Natural killer cell treated with Interleukin-12 subunit alpha and Interleukin-12 subunit beta and Interleukin-15 and Interleukin-18, amount 100 ng/mL, for 72 hours (primary cell): ENCODE data around the gene NRP2. TPM values are rescaled to one million over a fixed set of nuclear protein-coding genes. Genes with fewer than 3 reads are reported as not detected.
A peak's percentile ranks its signal among the peaks of the same experiment; 100 is the strongest.

Experiments
- ATAC-seq, 2 donors: fragments of 150-1000 bp; cut with Tn5 transposase in 1 of 2; sonication (Bioruptor Pico), chemical (Tn5 transposase) in 1 of 2; 2 replicates each; pipeline ENCODE4 v1.10.0; 2021
- DNase-seq: peaks from one replicate; pipeline ENCODE4 v3.0.0; 2022; ENCODE audit warnings: low spot score
- H3K27ac Mint-ChIP-seq, 2 donors: 1 replicate in 1 of 2; 2 replicates in 1 of 2; pipeline ENCODE4 v1.8.0; 2022; ENCODE audit warnings: mixed read lengths in 2 of 2, mild to moderate bottlenecking in 1 of 2, moderate library complexity in 1 of 2
- H3K27me3 Mint-ChIP-seq, 2 donors: 1 replicate in 1 of 2; 2 replicates in 1 of 2; pipeline ENCODE4 v1.8.0; 2022; ENCODE audit warnings: mixed read lengths in 2 of 2
- H3K36me3 Mint-ChIP-seq: one replicate; pipeline ENCODE4 v1.8.0; 2022; ENCODE audit warnings: mixed read lengths
- H3K4me1 Mint-ChIP-seq, 2 donors: 1 replicate in 1 of 2; 2 replicates in 1 of 2; pipeline ENCODE4 v1.8.0; 2022; ENCODE audit warnings: low read depth in 2 of 2, mixed read lengths in 2 of 2, mild to moderate bottlenecking in 1 of 2
- H3K4me3 Mint-ChIP-seq: one replicate; pipeline ENCODE4 v1.8.0; 2022; ENCODE audit warnings: mixed read lengths
- H3K9me3 Mint-ChIP-seq: 2 replicates; pipeline ENCODE4 v1.8.0; 2022; ENCODE audit warnings: mixed read lengths
- total RNA-seq, 2 donors: library from RNA; stranded (reverse); gene quantifications; one replicate each; pipeline ENCODE4 v1.2.3, GENCODE V29; 2022

NRP2 gene
- total RNA-seq, 2 donors from 2014 or later, result 1.5 to 2.6 TPM

DNA sequence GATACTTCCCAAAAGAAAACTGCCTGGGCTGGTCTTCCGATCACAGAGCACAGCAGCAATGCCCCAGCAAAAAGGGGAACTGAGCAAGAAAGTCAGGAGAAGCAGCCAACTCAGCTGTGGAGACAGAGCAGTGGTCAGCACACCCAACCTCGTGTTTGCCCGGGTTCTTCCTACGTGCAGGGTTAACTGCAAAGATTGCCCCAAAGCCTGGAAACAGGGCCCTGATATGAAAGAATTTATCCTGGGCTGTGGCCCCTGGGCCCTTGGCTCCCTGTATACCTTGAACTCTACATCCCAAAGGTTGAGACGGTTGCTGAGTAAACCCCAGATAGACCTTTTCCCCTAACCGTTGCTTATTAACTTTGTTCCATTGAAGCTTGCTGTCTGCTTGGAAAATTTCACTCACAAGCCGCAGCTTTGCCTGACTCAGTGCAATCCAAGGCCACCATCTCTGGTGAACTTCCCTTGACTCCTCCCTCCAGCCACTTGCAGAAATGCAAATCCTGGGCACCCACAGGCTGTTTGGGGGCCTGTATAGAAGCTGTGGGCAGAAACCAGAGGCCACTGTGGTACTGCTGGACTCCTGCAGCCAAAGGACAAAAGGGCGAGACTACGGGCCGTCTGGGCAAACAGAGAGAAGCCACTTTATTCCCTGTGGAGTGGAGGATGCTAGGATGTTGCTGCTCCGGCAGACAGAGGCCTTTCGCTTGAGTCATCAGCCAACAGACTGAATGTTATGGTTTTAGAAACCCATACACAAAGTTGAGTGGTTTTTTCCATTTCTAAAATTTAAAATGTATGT is 18.2 kb downstream of the NRP2 start:
- ATAC-seq, result no peak
- Mint-ChIP-seq H3K36me3 (no peaks in the 10 kb centered on the region), H3K27ac (no peak overlapping the region), H3K4me3 (no peak overlapping the region), H3K4me1 (no peaks in the 10 kb centered on the region), H3K9me3 (no peaks in the 10 kb centered on the region), H3K27me3 (peaks cover 0 to 6% of the 10 kb centered on the region in 2 donors)
- DNase-seq, result no peak

DNA sequence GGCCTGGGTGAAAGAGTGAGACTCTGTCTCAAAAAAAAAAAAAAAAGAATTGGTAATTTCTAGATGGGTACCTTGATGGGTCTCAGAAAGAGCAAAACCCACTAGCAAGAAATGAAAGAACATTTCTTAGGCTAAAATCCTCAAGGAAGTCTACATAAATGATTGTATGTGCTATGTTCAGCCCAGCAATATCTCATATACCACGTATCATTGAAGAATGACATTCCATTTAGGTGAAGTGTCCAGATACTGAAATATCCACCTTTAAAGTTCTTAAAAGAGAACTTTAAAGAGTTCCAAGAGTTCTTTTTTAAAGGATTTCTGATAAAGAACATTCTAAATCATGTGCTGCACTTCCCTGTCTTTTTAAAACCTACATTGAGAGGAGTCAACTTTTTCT is 19.2 kb downstream of the NRP2 start:
- no peaks in the 10 kb centered on the region for H3K9me3 Mint-ChIP-seq
- no peak overlapping the region for H3K27ac Mint-ChIP-seq
- ATAC-seq, result no peak
- H3K36me3 Mint-ChIP-seq, result no peaks in the 10 kb centered on the region
- no peak for DNase-seq
- no peak overlapping the region for H3K4me3 Mint-ChIP-seq
- H3K27me3 Mint-ChIP-seq, result peaks cover 6% of the 10 kb centered on the region in 2 donors
- H3K4me1 Mint-ChIP-seq, result peaks cover under 1 to 6% of the 10 kb centered on the region in 2 donors

DNA sequence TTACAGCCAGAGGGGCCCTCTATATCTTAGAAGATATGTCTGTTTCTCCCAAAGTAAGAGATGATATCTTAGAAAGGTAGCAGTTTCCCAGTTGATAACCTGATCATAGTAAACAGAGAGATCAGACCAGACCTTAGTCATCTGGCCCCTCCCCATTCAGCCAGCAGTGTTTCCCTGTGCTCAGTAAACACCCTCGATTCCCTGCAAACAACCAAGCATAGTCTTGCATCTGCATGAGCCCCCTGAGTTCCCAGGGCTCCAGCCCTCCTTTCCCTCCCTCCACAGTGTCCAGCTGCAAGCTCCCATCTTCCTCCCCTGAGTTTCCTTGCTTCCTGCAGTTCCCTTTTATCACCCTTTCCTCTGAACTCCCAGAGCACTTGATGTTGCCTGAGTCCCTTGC is 20.3 kb downstream of the NRP2 start:
- Mint-ChIP-seq H3K4me1 (peaks cover 6 to 10% of the 10 kb centered on the region in 2 donors), H3K9me3 (no peaks in the 10 kb centered on the region), H3K4me3 (no peak overlapping the region), H3K27me3 (peaks cover 3 to 6% of the 10 kb centered on the region in 2 donors), H3K27ac (no peak overlapping the region), H3K36me3 (no peaks in the 10 kb centered on the region)
- no peak for ATAC-seq
- DNase-seq, result no peak

DNA sequence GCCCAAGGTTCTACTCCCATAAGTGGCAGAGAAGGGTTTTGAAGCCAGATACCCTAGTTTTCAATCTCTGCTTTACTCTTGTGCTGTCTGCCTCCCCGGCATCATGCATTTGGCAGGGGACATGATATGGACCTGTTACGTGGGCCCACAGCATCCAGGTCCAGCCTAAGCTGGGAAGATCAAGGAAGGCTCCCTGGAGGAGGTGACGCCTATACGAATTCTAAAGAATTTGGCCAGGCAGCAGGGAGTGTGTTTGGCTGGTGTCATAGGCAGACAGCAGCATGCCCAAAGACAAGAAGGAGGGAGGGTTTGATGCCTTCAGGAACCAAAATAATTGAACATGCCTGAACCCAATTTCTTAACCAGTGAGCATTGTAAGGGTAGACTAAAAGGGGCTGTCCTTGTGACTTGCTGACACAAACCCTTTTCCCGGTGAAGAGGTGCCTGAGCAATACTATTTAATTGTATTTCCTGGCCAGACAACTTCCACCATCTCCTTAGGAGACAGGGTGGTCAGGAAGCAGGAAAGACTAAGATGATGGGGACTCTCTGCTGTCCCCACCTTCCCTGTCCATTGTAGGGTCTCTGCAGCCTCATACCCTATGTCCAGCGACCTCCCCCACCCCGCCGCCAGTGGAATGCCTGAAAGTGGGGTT is 21.3 kb downstream of the NRP2 start:
- no peaks in the 10 kb centered on the region for H3K9me3 Mint-ChIP-seq
- H3K36me3 Mint-ChIP-seq, result no peaks in the 10 kb centered on the region
- H3K27me3 Mint-ChIP-seq, result peaks cover 3 to 6% of the 10 kb centered on the region in 2 donors
- DNase-seq (no peak), ATAC-seq (no peak)
- H3K4me1 Mint-ChIP-seq, result peaks cover 6 to 10% of the 10 kb centered on the region in 2 donors
- H3K4me3 Mint-ChIP-seq, result no peak overlapping the region
- no peak overlapping the region for H3K27ac Mint-ChIP-seq

DNA sequence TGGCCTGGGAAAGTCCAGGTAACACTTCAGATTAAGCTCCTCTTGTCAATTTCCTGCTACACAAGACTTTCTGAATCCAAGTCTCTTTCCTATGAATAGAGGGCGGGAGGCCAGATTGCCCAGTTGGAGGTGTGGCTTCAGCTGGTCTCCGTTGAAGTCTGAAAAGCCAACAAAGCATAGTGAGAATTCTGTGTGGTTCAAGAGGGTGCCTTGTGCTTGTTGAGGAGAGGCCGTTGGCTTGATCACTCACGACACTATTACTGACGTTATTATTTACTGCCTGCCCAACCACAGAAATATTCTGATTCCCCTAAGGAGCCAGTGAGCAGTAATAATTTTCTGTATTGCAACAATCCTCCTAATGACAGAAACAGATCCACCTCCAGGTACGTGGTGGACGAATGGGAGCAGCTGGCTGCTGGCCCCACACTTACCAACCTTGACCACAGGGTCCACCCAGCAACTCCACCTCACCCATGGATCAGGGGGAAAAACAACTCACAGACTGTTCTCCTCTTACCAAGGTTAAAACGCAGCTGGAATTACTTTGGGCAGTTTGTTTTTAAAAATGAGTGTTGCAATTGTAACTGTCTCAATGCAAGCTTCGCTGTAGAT is 21.9 kb downstream of the NRP2 start:
- H3K4me1 Mint-ChIP-seq, result peaks cover 6 to 10% of the 10 kb centered on the region in 2 donors

DNA sequence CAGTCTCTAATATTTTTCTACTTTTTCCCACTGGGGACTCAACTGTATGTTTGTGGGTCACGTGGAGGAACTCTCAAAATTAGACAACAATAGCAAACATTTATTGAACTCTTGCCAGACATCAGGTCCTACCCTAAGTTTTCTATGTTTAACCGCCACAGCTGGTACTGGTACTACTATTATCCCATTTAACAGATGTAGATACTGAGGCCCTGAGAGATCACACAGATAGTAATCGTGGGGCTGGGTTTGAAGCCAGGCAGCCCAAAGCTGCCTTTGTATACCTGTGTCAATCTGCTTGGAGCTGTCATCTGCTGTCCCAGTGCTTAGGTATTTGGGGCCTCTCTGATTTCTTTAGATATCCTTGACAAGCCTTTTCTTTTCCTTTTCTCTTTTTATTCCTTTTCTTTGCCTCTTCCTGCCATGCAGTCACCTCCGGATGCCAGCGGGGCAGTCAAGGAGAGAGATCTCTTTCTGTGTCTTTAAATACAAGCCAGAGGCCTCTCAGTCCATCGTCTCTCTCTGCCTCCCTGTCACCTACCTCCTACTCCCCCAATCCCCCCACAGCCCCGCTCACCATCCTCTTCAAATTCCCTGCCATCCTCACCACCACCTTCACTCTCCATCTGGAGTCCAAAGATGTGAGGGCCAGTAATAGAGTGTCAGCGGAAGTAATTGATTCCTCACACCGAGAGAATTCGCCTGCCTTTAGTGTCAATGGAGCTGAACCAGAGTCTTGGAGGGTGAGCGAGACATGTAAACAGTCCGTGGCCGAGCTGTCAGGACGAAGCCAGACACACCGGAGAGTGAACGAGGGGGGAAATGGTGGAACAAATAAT is 23.4 kb downstream of the NRP2 start:
- peak overlapping the region; percentile 43 for H3K4me3 Mint-ChIP-seq
- ATAC-seq, result no peak
- H3K36me3 Mint-ChIP-seq, result no peaks in the 10 kb centered on the region
- DNase-seq, result no peak
- H3K27ac Mint-ChIP-seq, result peak overlapping the region; percentile 93 to 95
- peaks cover 6 to 10% of the 10 kb centered on the region in 2 donors for H3K4me1 Mint-ChIP-seq
- H3K9me3 Mint-ChIP-seq, result no peaks in the 10 kb centered on the region
- peaks cover 0 to 6% of the 10 kb centered on the region in 2 donors for H3K27me3 Mint-ChIP-seq

More for the DNA sequence above, 21.9 kb downstream of the NRP2 start:
- H3K36me3 Mint-ChIP-seq, result no peaks in the 10 kb centered on the region
- H3K4me3 Mint-ChIP-seq, result no peak overlapping the region
- no peak for DNase-seq
- no peak overlapping the region for H3K27ac Mint-ChIP-seq
- ATAC-seq, result no peak
- H3K27me3 Mint-ChIP-seq, result peaks cover 3 to 6% of the 10 kb centered on the region in 2 donors
- no peaks in the 10 kb centered on the region for H3K9me3 Mint-ChIP-seq

DNA sequence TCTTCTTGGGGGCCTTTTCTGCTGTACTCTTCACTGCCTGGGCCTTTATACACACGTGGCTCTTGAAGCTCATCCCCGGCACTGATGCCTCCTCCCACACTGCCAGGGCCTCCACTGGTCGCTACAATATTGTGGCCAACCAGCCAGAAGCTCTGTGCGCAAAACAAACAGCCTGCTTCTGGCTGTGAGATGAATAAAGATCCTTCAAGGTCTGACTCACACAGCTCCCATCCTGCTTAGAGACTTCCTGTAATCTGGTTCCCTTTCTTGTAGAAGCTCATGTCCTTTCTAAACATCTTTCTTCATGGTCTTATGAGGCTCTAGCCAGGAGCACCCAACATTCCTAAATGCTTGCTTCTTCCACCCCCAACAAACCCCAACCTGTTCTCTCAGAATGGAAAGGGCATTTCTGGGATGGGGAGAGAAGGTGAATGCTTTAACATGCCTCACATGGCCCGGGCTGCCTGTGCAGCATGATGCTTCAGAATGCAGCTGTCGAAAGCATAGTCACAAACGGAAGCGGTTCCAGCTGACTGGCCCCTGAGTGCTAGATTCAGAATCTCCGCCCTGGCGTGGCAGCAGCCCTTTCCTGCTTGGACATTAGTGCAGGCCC is 24.6 kb downstream of the NRP2 start:
- H3K27me3 Mint-ChIP-seq, result peaks cover 0 to 6% of the 10 kb centered on the region in 2 donors
- H3K9me3 Mint-ChIP-seq, result no peaks in the 10 kb centered on the region
- peak; percentile 84 to 93 for ATAC-seq
- peak overlapping the region; percentile 93 to 95 for H3K27ac Mint-ChIP-seq
- H3K36me3 Mint-ChIP-seq, result no peaks in the 10 kb centered on the region
- peak overlapping the region; percentile 67 for H3K4me3 Mint-ChIP-seq
- H3K4me1 Mint-ChIP-seq, result peaks cover 6 to 10% of the 10 kb centered on the region in 2 donors
- no peak for DNase-seq

DNA sequence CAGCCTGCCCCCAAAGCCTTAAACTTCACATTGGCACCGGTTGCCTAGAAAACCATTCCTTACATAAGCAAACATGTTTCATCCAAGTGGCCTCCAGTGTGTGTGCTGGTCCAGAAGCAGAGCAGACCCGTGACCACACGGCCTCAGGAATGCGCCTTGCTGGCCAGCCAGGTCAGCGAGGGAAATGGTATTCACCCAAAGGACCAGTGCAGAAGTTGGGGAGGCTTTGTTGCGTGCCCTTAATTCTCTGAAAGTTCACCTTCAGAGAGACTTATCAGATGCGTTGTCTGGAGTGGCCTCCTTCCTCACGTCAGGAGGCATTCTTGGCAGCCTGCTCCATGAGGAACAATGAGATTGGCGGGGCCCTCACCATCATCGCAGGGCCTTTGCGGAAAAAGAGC is 25.9 kb downstream of the NRP2 start:
- Mint-ChIP-seq H3K4me3 (no peak overlapping the region), H3K27ac (no peak overlapping the region), H3K4me1 (peaks cover 6 to 10% of the 10 kb centered on the region in 2 donors), H3K9me3 (no peaks in the 10 kb centered on the region), H3K36me3 (no peaks in the 10 kb centered on the region), H3K27me3 (peaks cover 0 to 6% of the 10 kb centered on the region in 2 donors)
- no peak for ATAC-seq
- DNase-seq, result no peak

DNA sequence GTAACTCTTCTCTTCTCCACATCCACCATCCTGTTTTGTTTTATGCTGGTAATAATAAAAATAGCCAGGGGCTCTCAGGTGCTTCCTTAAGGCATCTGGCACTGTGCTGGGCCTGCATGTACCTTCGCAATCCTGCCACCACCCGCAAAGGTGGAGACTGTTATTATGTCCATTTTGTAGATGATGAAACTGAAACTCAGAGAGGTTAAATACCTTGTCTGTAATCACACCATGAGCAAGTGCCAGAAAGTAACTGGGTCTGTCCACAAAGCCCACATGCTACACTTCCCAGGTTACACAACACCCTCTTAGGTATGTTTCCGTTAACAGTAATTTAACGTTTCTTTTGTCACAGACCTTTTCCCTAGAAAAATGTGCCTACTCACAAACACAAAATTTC is 27.0 kb downstream of the NRP2 start:
- Mint-ChIP-seq H3K36me3 (no peaks in the 10 kb centered on the region), H3K27ac (peak overlapping the region in 1 of 2 donors; percentile 4), H3K4me3 (no peak overlapping the region), H3K27me3 (peaks cover 0 to 6% of the 10 kb centered on the region in 2 donors), H3K4me1 (peaks cover 6 to 10% of the 10 kb centered on the region in 2 donors), H3K9me3 (no peaks in the 10 kb centered on the region)
- no peak for ATAC-seq
- no peak for DNase-seq

DNA sequence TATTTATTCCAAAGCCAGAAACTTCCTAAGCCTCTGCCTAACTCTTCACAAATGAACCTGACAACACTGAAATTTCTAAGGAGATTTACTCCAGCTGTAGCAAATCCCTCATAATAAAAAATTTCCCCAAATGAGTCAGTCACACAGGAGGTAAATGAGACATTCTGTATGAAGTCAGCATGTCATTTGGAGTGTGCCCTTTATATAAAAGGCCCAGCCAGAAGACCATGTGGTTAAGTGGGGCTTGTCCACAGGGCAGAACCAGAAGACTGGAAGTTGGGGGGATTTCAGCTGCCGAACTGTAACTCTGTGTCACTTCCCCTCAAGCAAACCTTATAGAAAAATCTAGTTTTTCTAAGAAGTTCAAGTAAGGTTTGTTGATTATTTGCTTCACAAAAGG is 30.2 kb downstream of the NRP2 start:
- no peak for ATAC-seq
- Mint-ChIP-seq H3K27ac (no peak overlapping the region), H3K4me1 (peaks cover 0 to 6% of the 10 kb centered on the region in 2 donors), H3K9me3 (no peaks in the 10 kb centered on the region), H3K4me3 (no peak overlapping the region), H3K36me3 (no peaks in the 10 kb centered on the region), H3K27me3 (peaks cover 2 to 3% of the 10 kb centered on the region in 2 donors)
- no peak for DNase-seq

DNA sequence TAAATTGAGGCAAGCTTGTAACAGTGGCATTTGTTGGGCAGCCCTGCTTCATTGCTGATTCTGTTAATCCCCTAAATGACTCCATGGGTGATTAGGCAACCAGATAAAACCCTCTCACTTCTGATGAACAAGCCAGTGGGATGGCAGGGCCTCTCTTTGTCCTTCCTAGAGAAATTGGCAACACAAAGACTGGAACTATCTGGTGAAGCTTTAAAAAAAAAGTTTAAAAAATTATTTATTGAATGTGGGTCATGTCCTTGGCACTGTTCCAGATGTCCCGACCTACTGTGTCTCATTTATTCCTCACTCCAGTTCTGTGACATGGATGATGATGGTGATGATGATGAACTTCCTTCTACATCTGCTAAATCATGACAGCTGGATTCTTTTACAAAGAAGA is 30.8 kb downstream of the NRP2 start:
- DNase-seq (no peak), ATAC-seq (no peak)
- H3K36me3 Mint-ChIP-seq, result no peaks in the 10 kb centered on the region
- H3K27me3 Mint-ChIP-seq, result peaks cover 3 to 8% of the 10 kb centered on the region in 2 donors
- no peak overlapping the region for H3K4me3 Mint-ChIP-seq
- H3K27ac Mint-ChIP-seq, result no peak overlapping the region
- peaks cover 0 to 6% of the 10 kb centered on the region in 2 donors for H3K4me1 Mint-ChIP-seq
- H3K9me3 Mint-ChIP-seq, result no peaks in the 10 kb centered on the region

DNA sequence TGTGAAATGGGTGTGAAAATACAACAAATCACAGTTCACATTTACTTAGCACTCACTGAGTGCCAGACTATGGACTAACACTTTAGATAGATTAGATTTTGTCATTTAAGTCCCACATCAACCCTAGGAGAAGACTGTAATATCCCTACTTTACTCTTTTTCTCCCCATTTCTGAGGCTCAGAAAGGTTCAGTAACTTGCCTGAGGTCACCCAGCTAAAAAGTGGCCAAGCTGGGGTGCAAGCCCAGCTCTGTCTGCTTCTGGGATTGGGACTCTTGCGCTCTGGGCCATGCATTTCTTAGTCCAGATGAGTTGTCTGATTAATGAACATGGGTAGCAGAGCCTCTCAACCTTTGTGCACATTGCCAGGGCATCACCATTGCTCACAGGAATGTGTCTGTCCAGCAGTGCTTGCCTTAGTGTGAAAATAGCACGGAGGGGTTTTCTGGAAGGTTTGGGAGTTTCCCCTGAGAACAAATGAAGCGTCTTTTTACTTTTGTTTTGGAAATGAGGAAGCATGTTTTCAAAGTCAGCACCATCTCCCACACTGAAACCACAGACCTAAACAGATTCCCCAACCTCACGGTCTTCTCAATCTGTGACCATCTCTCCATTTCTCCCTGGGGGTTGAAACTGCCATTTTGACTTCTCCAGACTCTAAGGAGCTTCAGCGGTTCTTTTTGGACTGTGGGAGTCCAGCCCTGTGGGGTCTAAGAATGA is 31.9 kb downstream of the NRP2 start:
- no peaks in the 10 kb centered on the region for H3K36me3 Mint-ChIP-seq
- ATAC-seq (peak in 1 of 2 donors; percentile 61), DNase-seq (no peak)
- no peak overlapping the region for H3K4me3 Mint-ChIP-seq
- H3K27me3 Mint-ChIP-seq, result peaks cover 5 to 10% of the 10 kb centered on the region in 2 donors
- peak overlapping the region in 1 of 2 donors; percentile 72 for H3K27ac Mint-ChIP-seq
- peaks cover 0 to 6% of the 10 kb centered on the region in 2 donors for H3K4me1 Mint-ChIP-seq
- H3K9me3 Mint-ChIP-seq, result no peaks in the 10 kb centered on the region
